ENCODE measurements around the gene STRN4.
A peak's percentile ranks its signal among the peaks of the same experiment; 100 is the strongest.

The STRN4 gene

DNA sequence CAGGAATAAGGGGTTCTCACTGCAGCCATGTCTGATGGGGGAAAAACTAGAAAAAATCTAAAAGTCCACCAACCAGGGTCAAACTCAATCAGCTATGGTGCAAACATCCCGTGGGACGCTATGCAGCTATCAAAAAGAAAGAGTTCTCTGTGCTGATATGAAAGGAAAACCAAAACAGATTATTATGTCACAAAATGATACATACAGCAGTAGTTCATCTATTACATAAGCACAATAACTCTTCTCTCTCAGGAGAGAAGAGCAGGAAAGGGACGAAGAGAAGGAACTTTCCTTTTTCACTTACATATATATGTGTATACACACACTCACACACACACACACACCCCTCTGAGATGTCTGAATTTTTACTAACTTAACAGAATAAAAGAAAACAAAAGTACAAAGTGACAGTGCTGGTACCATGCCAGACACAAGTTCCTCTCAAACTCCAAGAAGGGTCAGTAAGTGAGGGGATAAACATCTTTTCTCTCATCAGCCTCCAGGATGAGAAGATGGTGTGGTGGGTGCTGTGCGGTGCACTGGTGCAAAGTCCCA lies 3.2 kb downstream of the STRN4 start:
- TF ChIP-seq, protein P1, sequence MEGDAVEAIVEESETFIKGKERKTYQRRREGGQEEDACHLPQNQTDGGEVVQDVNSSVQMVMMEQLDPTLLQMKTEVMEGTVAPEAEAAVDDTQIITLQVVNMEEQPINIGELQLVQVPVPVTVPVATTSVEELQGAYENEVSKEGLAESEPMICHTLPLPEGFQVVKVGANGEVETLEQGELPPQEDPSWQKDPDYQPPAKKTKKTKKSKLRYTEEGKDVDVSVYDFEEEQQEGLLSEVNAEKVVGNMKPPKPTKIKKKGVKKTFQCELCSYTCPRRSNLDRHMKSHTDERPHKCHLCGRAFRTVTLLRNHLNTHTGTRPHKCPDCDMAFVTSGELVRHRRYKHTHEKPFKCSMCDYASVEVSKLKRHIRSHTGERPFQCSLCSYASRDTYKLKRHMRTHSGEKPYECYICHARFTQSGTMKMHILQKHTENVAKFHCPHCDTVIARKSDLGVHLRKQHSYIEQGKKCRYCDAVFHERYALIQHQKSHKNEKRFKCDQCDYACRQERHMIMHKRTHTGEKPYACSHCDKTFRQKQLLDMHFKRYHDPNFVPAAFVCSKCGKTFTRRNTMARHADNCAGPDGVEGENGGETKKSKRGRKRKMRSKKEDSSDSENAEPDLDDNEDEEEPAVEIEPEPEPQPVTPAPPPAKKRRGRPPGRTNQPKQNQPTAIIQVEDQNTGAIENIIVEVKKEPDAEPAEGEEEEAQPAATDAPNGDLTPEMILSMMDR (IDR thresholded peaks at IDR 0.05; ENCODE audit: poor library complexity, severe bottlenecking) = no peak
- no peaks in the 10 kb centered on the region for H3K27me3 ChIP-seq (ENCODE audit: insufficient read depth, poor library complexity, severe bottlenecking)

DNA sequence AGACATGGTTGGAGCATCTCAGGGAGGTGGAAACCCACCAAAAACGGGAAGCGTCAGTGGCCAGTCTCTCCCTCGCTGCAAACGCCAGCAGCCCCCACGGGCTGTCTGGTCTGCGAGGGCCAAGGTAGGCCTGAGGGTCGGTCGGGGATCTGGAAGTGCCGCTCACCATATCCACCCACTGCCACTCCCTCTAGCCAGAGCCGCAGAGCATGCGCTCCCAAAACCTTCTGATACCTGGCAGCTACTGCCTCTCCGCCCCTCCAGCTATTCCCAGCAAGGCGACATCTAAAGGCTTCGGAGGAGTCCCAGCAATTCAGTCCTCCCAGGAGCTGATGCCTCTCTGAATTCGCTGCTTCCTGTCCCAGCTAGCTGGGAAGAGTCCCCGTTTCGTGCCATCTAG lies 4.8 kb downstream of the STRN4 start:
- no peaks in the 10 kb centered on the region for H3K27me3 ChIP-seq (ENCODE audit: insufficient read depth, poor library complexity, severe bottlenecking)
- H3K36me3 ChIP-seq (ENCODE audit: low read depth) = peaks cover 61% of the 10 kb centered on the region
- H3K9me3 ChIP-seq (ENCODE audit: severe bottlenecking) = no peaks in the 10 kb centered on the region
- DNase-seq (ENCODE audit: low spot score) (no peak), ATAC-seq (ENCODE audit: low read depth) (no peak)
- H3K4me3 ChIP-seq (ENCODE audit: severe bottlenecking) = no peak overlapping the region
- TF ChIP-seq, protein P1 (IDR thresholded peaks at IDR 0.05; ENCODE audit: poor library complexity, severe bottlenecking) = no peak
- H3K27ac ChIP-seq (ENCODE audit: poor library complexity, severe bottlenecking) = no peak overlapping the region
- no peaks in the 10 kb centered on the region for H3K4me1 ChIP-seq (ENCODE audit: insufficient read depth, poor library complexity, severe bottlenecking)

More for the DNA sequence above, 3.2 kb downstream of the STRN4 start:
- H3K4me1 ChIP-seq (ENCODE audit: insufficient read depth, poor library complexity, severe bottlenecking) = no peaks in the 10 kb centered on the region
- H3K4me3 ChIP-seq (ENCODE audit: severe bottlenecking) = no peak overlapping the region
- H3K27ac ChIP-seq (ENCODE audit: poor library complexity, severe bottlenecking) = no peak overlapping the region
- DNase-seq (ENCODE audit: low spot score) (no peak), ATAC-seq (ENCODE audit: low read depth) (no peak)
- no peaks in the 10 kb centered on the region for H3K9me3 ChIP-seq (ENCODE audit: severe bottlenecking)
- peaks cover 50% of the 10 kb centered on the region for H3K36me3 ChIP-seq (ENCODE audit: low read depth)

DNA sequence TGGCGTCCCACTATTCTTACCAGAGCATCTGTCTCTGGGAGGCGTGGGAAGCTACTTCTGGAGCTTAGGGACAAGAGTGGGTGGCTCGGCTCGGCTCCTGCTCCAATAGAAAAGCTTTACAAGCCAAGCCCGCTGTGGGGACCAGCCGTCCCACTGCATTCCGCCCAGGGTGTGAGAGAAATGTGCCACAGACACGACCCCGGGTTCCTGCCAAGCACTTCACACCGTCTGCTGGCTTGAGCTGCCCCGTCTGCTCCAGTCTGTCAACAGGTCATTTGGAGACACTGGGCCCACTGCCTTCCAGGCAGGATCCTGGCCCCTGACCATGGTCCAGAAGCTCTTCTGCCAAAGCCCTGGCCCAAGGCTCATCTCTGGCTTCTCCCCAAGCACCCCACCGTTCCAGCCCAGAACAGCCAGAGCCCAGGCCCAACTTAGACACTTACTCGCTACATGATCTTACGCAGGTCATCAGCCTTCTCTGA lies 6.9 kb downstream of the STRN4 start:
- TF ChIP-seq, protein P1 (IDR thresholded peaks at IDR 0.05; ENCODE audit: poor library complexity, severe bottlenecking) = no peak
- H3K27me3 ChIP-seq (ENCODE audit: insufficient read depth, poor library complexity, severe bottlenecking) = no peaks in the 10 kb centered on the region
- peaks cover 80% of the 10 kb centered on the region for H3K36me3 ChIP-seq (ENCODE audit: low read depth)
- ATAC-seq (ENCODE audit: low read depth) = no peak
- no peaks in the 10 kb centered on the region for H3K4me1 ChIP-seq (ENCODE audit: insufficient read depth, poor library complexity, severe bottlenecking)
- no peaks in the 10 kb centered on the region for H3K9me3 ChIP-seq (ENCODE audit: severe bottlenecking)
- no peak overlapping the region for H3K27ac ChIP-seq (ENCODE audit: poor library complexity, severe bottlenecking)
- no peak overlapping the region for H3K4me3 ChIP-seq (ENCODE audit: severe bottlenecking)
- no peak for DNase-seq (ENCODE audit: low spot score)

DNA sequence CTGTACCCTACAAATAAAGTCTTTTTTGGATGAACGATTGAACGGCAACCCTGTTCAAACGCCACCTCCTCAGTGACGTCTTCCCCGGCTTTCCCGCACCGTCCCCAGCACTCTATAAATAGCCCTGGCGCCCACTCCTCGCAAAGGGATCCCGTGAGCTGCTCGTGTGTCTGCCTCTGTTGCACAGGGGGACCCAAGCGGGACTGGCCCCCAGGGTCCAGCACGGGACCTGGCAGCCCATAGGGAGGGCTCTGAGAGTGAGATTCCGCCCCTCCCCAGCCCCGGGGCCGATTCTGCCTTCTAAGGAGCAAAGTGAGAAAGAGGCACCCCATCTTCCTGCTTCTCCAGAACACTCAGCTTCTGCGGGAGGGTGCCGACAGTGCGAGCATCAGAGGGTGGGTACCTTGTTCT lies 8.5 kb downstream of the STRN4 start:
- H3K9me3 ChIP-seq (ENCODE audit: severe bottlenecking) = no peaks in the 10 kb centered on the region
- H3K4me3 ChIP-seq (ENCODE audit: severe bottlenecking) = no peak overlapping the region
- H3K36me3 ChIP-seq (ENCODE audit: low read depth) = peaks cover 84% of the 10 kb centered on the region
- H3K27me3 ChIP-seq (ENCODE audit: insufficient read depth, poor library complexity, severe bottlenecking) = no peaks in the 10 kb centered on the region
- H3K4me1 ChIP-seq (ENCODE audit: insufficient read depth, poor library complexity, severe bottlenecking) = no peaks in the 10 kb centered on the region
- no peak for ATAC-seq (ENCODE audit: low read depth)
- DNase-seq (ENCODE audit: low spot score) = peak; percentile 44
- TF ChIP-seq, protein P1 (IDR thresholded peaks at IDR 0.05; ENCODE audit: poor library complexity, severe bottlenecking) = no peak
- no peak overlapping the region for H3K27ac ChIP-seq (ENCODE audit: poor library complexity, severe bottlenecking)

DNA sequence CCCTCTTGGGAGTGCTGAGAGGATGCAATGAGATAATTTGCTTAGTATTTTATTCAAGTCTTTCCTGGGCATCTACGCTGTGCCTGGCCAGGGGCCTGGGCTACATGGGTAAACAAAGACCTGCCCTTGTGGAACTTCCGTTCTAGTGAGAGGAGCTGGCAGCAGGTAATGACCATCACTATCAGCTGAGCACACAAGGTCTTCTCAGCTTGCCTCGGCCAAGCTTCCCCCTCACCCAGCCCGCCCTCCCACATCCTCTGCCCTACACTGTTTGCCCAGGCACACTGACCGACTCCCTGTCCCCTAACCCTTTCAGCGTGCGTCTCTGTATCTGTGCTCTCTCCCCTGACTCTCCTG lies 9.0 kb downstream of the STRN4 start:
- DNase-seq (ENCODE audit: low spot score) = no peak
- peaks cover 88% of the 10 kb centered on the region for H3K36me3 ChIP-seq (ENCODE audit: low read depth)
- H3K27ac ChIP-seq (ENCODE audit: poor library complexity, severe bottlenecking) = no peak overlapping the region
- no peaks in the 10 kb centered on the region for H3K9me3 ChIP-seq (ENCODE audit: severe bottlenecking)
- no peak overlapping the region for H3K4me3 ChIP-seq (ENCODE audit: severe bottlenecking)
- H3K4me1 ChIP-seq (ENCODE audit: insufficient read depth, poor library complexity, severe bottlenecking) = peaks cover 4% of the 10 kb centered on the region
- H3K27me3 ChIP-seq (ENCODE audit: insufficient read depth, poor library complexity, severe bottlenecking) = no peaks in the 10 kb centered on the region
- TF ChIP-seq, protein P1 (IDR thresholded peaks at IDR 0.05; ENCODE audit: poor library complexity, severe bottlenecking) = no peak
- ATAC-seq (ENCODE audit: low read depth) = no peak
